Neural cell (in vitro differentiated cells): ENCODE data around the gene SIK3.

Experiments used
- EP300 ChIP-seq: fragments of 450-650 bp; conservative IDR thresholded peaks from 2 replicates; pipeline ENCODE4 v1.6.1; 2014; ENCODE audit warnings: antibody characterized with exemption, mild to moderate bottlenecking, moderate library complexity; ENCODE audit not compliant: poor library complexity, severe bottlenecking
- EZH2 ChIP-seq: fragments of 200-600, 300-800 bp; shearing (Covaris generic), sonication (generic); IDR thresholded peaks from 2 replicates; pipeline ENCODE4 v1.6.1; 2014; ENCODE audit warnings: antibody characterized with exemption, low read length, borderline replicate concordance, mild to moderate bottlenecking; ENCODE audit not compliant: insufficient read depth, poor library complexity, severe bottlenecking
- MXI1 ChIP-seq: fragments of 450-650 bp; conservative IDR thresholded peaks from 2 replicates; pipeline ENCODE4 v1.6.1; 2014; ENCODE audit warnings: antibody characterized with exemption, mild to moderate bottlenecking; ENCODE audit not compliant: poor library complexity, severe bottlenecking
- POLR2AphosphoS5 ChIP-seq: IDR thresholded peaks from 2 replicates; pipeline ENCODE4 v1.6.1; 2012
- RAD21 ChIP-seq: fragments of 450-650 bp; conservative IDR thresholded peaks from 2 replicates; pipeline ENCODE4 v1.6.1; 2014; ENCODE audit warnings: antibody characterized with exemption, mild to moderate bottlenecking, moderate library complexity
- SMC3 ChIP-seq: fragments of 450-650 bp; conservative IDR thresholded peaks from 2 replicates; pipeline ENCODE4 v1.6.1; 2014; ENCODE audit warnings: antibody characterized with exemption, mild to moderate bottlenecking, moderate library complexity; ENCODE audit not compliant: poor library complexity
- TAF1 ChIP-seq: IDR thresholded peaks from 2 replicates; pipeline ENCODE4 v1.6.1; 2012; ENCODE audit warnings: low read depth
- TF ChIP-seq, protein P1 (sequence below): fragments of 450-650 bp; IDR thresholded peaks from 2 replicates; pipeline ENCODE4 v1.5.1; 2014; ENCODE audit warnings: antibody characterized with exemption, mild to moderate bottlenecking, moderate library complexity; ENCODE audit not compliant: poor library complexity, severe bottlenecking
- TF ChIP-seq, protein P2 (sequence below): IDR thresholded peaks from 2 replicates; pipeline ENCODE4 v1.6.1; 2012; ENCODE audit warnings: borderline replicate concordance

DNA sequence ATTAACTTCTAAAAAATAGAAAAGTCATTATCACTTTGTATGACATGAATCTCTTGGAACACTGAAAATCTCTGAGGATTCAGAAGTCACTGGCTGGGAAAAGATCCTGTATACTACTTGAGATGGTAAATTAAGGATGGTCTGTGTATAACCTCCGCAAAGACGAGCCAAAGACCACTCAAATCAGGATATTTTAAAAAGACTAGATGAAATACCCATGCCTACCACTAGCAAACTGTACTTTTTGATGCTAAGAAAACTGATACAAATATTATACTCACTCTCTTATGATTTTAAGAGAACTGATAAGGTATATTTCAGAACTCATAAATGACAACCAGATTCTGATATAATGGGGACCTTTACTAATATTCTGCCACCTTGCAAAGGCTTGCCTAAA is 182.2 kb downstream of the SIK3 start:
- TF ChIP-seq, protein P1, sequence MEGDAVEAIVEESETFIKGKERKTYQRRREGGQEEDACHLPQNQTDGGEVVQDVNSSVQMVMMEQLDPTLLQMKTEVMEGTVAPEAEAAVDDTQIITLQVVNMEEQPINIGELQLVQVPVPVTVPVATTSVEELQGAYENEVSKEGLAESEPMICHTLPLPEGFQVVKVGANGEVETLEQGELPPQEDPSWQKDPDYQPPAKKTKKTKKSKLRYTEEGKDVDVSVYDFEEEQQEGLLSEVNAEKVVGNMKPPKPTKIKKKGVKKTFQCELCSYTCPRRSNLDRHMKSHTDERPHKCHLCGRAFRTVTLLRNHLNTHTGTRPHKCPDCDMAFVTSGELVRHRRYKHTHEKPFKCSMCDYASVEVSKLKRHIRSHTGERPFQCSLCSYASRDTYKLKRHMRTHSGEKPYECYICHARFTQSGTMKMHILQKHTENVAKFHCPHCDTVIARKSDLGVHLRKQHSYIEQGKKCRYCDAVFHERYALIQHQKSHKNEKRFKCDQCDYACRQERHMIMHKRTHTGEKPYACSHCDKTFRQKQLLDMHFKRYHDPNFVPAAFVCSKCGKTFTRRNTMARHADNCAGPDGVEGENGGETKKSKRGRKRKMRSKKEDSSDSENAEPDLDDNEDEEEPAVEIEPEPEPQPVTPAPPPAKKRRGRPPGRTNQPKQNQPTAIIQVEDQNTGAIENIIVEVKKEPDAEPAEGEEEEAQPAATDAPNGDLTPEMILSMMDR = no peak
- TF ChIP-seq EZH2 (no peak), POLR2AphosphoS5 (no peak), RAD21 (no peak), MXI1 (no peak), SMC3 (no peak), EP300 (no peak), TAF1 (no peak)
- TF ChIP-seq, protein P2, sequence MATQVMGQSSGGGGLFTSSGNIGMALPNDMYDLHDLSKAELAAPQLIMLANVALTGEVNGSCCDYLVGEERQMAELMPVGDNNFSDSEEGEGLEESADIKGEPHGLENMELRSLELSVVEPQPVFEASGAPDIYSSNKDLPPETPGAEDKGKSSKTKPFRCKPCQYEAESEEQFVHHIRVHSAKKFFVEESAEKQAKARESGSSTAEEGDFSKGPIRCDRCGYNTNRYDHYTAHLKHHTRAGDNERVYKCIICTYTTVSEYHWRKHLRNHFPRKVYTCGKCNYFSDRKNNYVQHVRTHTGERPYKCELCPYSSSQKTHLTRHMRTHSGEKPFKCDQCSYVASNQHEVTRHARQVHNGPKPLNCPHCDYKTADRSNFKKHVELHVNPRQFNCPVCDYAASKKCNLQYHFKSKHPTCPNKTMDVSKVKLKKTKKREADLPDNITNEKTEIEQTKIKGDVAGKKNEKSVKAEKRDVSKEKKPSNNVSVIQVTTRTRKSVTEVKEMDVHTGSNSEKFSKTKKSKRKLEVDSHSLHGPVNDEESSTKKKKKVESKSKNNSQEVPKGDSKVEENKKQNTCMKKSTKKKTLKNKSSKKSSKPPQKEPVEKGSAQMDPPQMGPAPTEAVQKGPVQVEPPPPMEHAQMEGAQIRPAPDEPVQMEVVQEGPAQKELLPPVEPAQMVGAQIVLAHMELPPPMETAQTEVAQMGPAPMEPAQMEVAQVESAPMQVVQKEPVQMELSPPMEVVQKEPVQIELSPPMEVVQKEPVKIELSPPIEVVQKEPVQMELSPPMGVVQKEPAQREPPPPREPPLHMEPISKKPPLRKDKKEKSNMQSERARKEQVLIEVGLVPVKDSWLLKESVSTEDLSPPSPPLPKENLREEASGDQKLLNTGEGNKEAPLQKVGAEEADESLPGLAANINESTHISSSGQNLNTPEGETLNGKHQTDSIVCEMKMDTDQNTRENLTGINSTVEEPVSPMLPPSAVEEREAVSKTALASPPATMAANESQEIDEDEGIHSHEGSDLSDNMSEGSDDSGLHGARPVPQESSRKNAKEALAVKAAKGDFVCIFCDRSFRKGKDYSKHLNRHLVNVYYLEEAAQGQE = no peak
